ENCODE measurements around the gene PCDH12. TPM values are rescaled to one million over a fixed set of nuclear protein-coding genes. Genes with fewer than 3 reads are reported as not detected.
A peak's percentile ranks its signal among the peaks of the same experiment; 100 is the strongest.

The PCDH12 gene
- total RNA-seq, 1 donor from 2014 or later, result 0.61 TPM

DNA sequence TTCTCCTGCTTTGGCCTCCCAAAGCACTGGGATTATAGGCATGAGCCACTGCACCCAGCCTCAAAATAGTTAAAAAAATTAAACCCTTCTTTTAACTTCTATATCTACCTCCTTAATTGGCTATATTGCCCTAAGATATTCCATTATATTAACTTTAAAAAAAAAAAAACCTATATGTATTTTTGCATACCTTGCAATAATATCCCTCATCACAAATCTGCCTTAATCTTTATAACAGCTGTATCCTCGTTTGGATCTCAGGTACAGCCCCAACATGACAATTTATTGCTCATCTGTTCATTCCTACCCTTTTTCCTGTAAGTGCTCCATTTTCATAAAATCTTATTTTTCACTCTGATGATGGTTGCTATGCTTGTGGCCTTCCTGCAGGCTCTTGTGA is 42.2 kb upstream of the PCDH12 start:
- Mint-ChIP-seq H3K27ac (ENCODE audit: unreplicated experiment) (no peak overlapping the region), H3K4me1 (no peaks in the 10 kb centered on the region)

DNA sequence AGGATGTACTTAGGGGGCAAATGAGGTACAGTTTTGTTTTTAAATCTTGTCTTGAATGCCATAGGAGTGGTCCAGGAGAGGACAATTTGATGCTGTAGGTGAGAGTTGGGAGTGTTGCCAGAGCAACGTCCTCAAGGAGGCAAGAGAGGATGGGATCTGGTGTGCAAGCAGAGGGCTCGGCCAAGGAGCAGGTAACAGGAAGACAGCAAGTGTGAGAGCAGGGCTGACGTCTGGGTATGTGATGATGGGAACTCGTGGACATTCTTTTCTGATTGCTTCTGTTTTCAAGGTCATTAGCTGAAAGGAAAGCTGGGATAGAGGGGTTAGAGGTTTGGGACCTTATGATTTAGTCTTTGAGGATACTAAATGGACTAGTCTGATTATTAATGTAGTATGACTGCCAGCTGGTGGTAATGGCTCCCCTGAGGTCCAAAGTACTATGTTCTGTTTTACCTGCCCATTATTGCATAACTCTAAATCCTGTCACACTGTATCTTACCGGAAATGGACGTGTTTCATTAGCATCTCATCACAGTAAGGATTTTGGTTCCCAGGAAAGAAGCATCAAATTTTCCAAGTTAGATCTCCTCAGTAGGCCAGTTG is 39.5 kb upstream of the PCDH12 start:
- no peak for DNase-seq (ENCODE audit: low read depth, low spot score)
- H3K27me3 Mint-ChIP-seq (ENCODE audit: low read depth), result no peaks in the 10 kb centered on the region
- H3K27ac Mint-ChIP-seq (ENCODE audit: unreplicated experiment), result no peak overlapping the region
- TF ChIP-seq, protein P1, sequence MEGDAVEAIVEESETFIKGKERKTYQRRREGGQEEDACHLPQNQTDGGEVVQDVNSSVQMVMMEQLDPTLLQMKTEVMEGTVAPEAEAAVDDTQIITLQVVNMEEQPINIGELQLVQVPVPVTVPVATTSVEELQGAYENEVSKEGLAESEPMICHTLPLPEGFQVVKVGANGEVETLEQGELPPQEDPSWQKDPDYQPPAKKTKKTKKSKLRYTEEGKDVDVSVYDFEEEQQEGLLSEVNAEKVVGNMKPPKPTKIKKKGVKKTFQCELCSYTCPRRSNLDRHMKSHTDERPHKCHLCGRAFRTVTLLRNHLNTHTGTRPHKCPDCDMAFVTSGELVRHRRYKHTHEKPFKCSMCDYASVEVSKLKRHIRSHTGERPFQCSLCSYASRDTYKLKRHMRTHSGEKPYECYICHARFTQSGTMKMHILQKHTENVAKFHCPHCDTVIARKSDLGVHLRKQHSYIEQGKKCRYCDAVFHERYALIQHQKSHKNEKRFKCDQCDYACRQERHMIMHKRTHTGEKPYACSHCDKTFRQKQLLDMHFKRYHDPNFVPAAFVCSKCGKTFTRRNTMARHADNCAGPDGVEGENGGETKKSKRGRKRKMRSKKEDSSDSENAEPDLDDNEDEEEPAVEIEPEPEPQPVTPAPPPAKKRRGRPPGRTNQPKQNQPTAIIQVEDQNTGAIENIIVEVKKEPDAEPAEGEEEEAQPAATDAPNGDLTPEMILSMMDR (conservative IDR thresholded peaks at IDR 0.05), result no peak
- H3K36me3 Mint-ChIP-seq (ENCODE audit: low read depth), result peaks cover 31% of the 10 kb centered on the region
- no peaks in the 10 kb centered on the region for H3K9me3 Mint-ChIP-seq
- no peak overlapping the region for H3K4me3 Mint-ChIP-seq
- peaks cover 12% of the 10 kb centered on the region for H3K4me1 Mint-ChIP-seq

More for the DNA sequence above, 42.2 kb upstream of the PCDH12 start:
- Mint-ChIP-seq H3K36me3 (ENCODE audit: low read depth) (peaks cover 20% of the 10 kb centered on the region), H3K27me3 (ENCODE audit: low read depth) (no peaks in the 10 kb centered on the region), H3K4me3 (no peak overlapping the region), H3K9me3 (no peaks in the 10 kb centered on the region)
- TF ChIP-seq, protein P1 (conservative IDR thresholded peaks at IDR 0.05), result no peak
- no peak for DNase-seq (ENCODE audit: low read depth, low spot score)

DNA sequence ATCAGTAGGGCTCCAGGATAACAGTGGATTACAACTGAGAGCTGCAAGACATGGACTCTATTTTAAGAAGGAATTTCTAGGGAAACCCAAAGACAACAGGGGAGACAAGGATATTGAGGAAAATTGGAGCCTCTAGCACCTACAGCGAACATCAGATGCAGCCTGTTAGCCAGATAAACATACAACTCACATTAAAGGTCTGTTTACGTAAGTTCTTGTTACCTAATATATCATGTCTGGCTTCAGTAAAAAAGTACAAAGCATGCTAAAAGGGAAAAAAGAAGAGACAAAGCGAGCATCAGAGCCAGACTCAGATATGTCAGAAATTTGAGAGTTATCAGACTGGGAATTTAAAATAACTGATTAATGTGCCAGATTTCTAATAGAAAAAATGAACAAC is 37.7 kb upstream of the PCDH12 start:
- Mint-ChIP-seq H3K4me1 (peaks cover 12% of the 10 kb centered on the region), H3K9me3 (no peaks in the 10 kb centered on the region), H3K27me3 (ENCODE audit: low read depth) (no peaks in the 10 kb centered on the region), H3K4me3 (no peak overlapping the region), H3K36me3 (ENCODE audit: low read depth) (peaks cover 29% of the 10 kb centered on the region), H3K27ac (ENCODE audit: unreplicated experiment) (no peak overlapping the region)
- DNase-seq (ENCODE audit: low read depth, low spot score), result no peak
- TF ChIP-seq, protein P1 (conservative IDR thresholded peaks at IDR 0.05), result no peak

DNA sequence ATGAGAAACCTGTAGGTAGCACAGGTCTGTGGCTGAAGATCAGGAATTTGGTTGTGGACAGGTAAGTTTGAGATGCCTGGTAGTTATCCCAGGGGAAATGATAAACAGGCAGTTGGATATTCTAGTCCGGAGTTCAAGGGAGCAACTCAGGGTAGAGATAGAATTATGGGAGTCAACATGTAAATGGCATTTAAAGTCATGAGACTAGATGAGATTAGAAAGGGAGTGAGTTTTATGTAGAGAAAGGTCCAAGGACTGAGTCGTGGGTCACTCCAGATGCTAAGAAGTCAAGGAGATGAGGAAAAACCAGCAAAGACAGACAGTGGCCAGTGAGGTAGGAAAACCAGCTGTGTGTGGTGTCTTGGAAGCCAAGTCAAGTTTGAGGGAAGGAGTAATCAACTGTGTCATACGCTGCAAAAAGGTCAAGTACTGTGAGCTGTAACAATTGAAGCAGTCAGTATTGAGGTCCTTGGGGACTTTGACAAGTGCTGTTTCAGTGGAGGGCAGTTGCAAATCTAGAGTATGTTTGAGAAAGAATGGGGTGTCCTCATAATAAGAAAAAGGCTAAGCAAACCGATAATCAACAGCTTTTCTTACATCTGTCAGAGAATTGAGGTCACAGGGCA is 36.6 kb upstream of the PCDH12 start:
- Mint-ChIP-seq H3K4me3 (no peak overlapping the region), H3K27me3 (ENCODE audit: low read depth) (no peaks in the 10 kb centered on the region), H3K4me1 (peaks cover 12% of the 10 kb centered on the region), H3K36me3 (ENCODE audit: low read depth) (peaks cover 24% of the 10 kb centered on the region), H3K27ac (ENCODE audit: unreplicated experiment) (peak overlapping the region; percentile 38), H3K9me3 (no peaks in the 10 kb centered on the region)
- TF ChIP-seq, protein P1 (conservative IDR thresholded peaks at IDR 0.05), result no peak
- DNase-seq (ENCODE audit: low read depth, low spot score), result no peak

DNA sequence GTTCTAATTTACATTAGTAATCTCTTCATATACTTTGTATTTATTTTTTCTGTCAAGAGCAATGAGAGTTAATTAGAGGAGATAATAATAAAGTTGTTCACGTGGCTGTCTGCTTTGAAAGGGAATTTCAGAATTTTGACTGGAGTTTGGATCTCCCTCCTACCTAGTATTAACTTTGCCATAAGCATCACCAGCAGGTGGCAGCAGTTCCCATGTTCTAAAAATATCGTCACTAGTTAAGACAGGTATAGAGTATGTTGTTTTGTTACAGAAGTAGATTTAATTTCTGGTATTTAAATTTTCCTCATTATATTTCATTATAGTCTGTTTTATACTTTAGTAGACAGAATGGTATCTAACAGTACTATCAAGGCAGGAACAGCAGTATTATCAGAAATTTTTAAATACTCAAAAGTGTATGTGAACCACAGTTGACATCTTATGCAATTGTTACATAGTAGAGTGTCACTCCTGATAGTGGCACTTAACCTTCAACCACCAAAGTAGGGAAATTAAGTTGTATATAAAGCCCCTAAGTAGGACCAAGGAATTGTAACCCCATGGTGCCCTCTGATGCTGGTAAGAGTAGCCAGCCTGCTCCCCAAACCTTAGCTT is 34.5 kb upstream of the PCDH12 start:
- DNase-seq (ENCODE audit: low read depth, low spot score), result peak; percentile 75
- H3K27me3 Mint-ChIP-seq (ENCODE audit: low read depth), result no peaks in the 10 kb centered on the region
- TF ChIP-seq, protein P1 (conservative IDR thresholded peaks at IDR 0.05), result peak; percentile 91
- H3K9me3 Mint-ChIP-seq, result no peaks in the 10 kb centered on the region
- H3K4me3 Mint-ChIP-seq, result no peak overlapping the region
- peaks cover 16% of the 10 kb centered on the region for H3K36me3 Mint-ChIP-seq (ENCODE audit: low read depth)
- no peak overlapping the region for H3K27ac Mint-ChIP-seq (ENCODE audit: unreplicated experiment)
- H3K4me1 Mint-ChIP-seq, result peaks cover 12% of the 10 kb centered on the region
